Nephron (organoid): ENCODE measurements around the gene F11R.
"Not testable (repeated sequence)": the region's sequence is repeated elsewhere in the genome, so short reads cannot be mapped to it uniquely, and the experiment has no call there.

Experiments used
- H3K27ac Mint-ChIP-seq, 3 experiments: 2 replicates each; pipeline ENCODE4 v1.8.0; 2020; ENCODE audit warnings: mixed read lengths in 3 of 3, mild to moderate bottlenecking in 2 of 3, moderate library complexity in 1 of 3
- H3K27me3 Mint-ChIP-seq: 2 replicates; pipeline ENCODE4 v1.8.0; 2021; ENCODE audit warnings: low read depth, mild to moderate bottlenecking, moderate library complexity, mixed read lengths
- H3K36me3 Mint-ChIP-seq: 2 replicates; pipeline ENCODE4 v1.8.0; 2020; ENCODE audit warnings: low read depth, mixed read lengths
- H3K4me1 Mint-ChIP-seq: 2 replicates; pipeline ENCODE4 v1.8.0; 2020; ENCODE audit warnings: mixed read lengths
- H3K4me3 Mint-ChIP-seq, 3 experiments: 2 replicates each; pipeline ENCODE4 v1.8.0; 2020; ENCODE audit warnings: mild to moderate bottlenecking in 3 of 3, mixed read lengths in 3 of 3, moderate library complexity in 2 of 3
- H3K9me3 Mint-ChIP-seq: 2 replicates; pipeline ENCODE4 v1.8.0; 2020; ENCODE audit warnings: mixed read lengths
- TF ChIP-seq, protein P1 (sequence below), 3 experiments: fragments of 200-600 bp; sonication (generic); IDR thresholded peaks; one replicate each; pipeline ENCODE4 v1.5.0; 2021; ENCODE audit warnings: antibody characterized with exemption in 3 of 3; ENCODE audit not compliant: unreplicated experiment in 3 of 3

The F11R gene

DNA sequence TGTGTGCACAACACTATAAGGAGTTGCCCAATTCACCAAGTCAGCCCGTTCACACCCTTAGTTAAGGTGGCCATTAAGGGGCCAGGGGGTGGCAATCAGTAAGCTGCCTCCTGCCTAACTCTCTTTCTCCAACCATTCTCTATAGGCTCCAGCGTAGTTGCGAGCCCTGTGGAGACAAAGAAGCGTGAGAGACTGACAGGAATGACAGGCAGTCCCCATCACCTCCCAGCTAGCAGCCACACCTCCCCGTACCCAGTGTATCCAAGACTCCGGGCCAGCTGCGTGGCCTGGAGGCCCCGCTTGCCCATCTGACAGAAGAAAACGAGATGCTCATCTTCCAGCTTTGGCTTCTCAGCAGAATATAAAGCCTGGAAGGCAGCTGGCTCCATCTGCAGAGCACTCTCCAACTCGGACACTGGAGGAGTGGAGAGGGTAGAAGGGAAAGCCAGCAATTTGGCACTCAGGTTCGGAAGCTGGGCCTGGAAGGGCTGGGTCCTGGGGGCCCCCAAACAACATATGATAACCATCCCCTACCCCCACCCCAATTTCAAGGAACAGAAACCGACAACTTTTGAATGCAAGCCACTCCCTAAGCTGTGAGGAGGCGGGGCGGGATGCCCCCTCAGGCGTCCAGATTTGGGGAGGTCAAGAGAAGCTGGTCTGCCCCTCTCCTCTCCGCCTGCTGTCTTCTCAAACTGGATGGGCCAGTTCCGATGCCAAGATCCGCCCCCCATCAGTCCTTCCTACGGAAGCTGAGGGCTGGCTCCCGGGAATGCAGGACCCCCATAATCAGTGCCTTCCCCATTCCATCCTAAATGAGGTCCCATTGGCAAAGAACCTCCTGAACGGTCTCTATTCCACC, 16.9 kb upstream of the F11R start:
- peaks cover 19% of the 10 kb centered on the region for H3K4me1 Mint-ChIP-seq
- no peak overlapping the region for H3K27ac Mint-ChIP-seq
- no peaks in the 10 kb centered on the region for H3K9me3 Mint-ChIP-seq
- no peaks in the 10 kb centered on the region for H3K27me3 Mint-ChIP-seq
- TF ChIP-seq, protein P1, sequence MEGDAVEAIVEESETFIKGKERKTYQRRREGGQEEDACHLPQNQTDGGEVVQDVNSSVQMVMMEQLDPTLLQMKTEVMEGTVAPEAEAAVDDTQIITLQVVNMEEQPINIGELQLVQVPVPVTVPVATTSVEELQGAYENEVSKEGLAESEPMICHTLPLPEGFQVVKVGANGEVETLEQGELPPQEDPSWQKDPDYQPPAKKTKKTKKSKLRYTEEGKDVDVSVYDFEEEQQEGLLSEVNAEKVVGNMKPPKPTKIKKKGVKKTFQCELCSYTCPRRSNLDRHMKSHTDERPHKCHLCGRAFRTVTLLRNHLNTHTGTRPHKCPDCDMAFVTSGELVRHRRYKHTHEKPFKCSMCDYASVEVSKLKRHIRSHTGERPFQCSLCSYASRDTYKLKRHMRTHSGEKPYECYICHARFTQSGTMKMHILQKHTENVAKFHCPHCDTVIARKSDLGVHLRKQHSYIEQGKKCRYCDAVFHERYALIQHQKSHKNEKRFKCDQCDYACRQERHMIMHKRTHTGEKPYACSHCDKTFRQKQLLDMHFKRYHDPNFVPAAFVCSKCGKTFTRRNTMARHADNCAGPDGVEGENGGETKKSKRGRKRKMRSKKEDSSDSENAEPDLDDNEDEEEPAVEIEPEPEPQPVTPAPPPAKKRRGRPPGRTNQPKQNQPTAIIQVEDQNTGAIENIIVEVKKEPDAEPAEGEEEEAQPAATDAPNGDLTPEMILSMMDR (IDR thresholded peaks at IDR 0.05; ENCODE audit: unreplicated experiment in 3 of 3), result no peak
- peak overlapping the region; percentile 85 to 88 (median 86) for H3K4me3 Mint-ChIP-seq
- H3K36me3 Mint-ChIP-seq, result peaks cover 40% of the 10 kb centered on the region

DNA sequence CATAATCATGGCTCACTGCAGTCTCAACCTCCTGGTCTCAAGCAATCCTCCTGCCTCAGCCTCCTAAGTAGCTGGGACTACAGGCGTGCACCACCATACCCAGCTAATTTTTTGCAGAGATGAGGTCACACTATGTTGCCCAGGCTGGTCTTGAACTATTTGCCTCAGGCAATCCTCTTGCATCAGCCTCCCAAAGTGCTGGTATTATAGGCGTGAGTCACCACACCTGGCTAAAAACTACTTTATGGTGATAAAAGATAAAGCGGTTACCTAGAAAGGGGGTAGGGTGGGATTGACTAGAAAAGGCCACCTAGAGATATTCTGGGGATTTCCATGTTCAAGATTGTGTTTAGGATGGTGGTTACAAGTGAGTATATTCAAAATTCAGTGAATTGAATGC, 12.8 kb upstream of the F11R start:
- TF ChIP-seq, protein P1 (IDR thresholded peaks at IDR 0.05; ENCODE audit: unreplicated experiment in 3 of 3), result no peak
- Mint-ChIP-seq H3K27me3 (no peaks in the 10 kb centered on the region), H3K4me1 (peaks cover under 1% of the 10 kb centered on the region), H3K9me3 (peaks cover 2% of the 10 kb centered on the region), H3K36me3 (peaks cover 3% of the 10 kb centered on the region), H3K27ac (no peak overlapping the region), H3K4me3 (no peak overlapping the region)

DNA sequence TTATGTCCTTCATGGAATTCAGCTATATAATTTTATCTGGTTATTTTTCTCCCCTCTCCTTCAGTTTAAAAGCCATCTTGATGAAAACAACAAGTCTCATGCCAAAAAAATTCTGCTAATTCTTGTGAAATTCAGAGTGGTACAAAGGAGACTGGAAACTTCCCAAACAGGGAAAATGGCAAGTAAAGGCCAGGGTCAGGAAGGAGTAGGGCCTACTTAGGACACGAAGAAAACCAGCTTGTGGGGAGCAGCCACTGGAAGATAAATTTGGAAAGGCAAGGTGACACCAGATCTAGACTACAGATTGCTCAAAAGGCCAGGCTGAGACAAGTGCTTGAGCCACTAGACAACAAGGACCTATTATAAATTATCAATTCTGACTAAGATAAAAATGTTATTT, 11.5 kb upstream of the F11R start:
- Mint-ChIP-seq H3K4me3 (no peak overlapping the region), H3K9me3 (peaks cover 2% of the 10 kb centered on the region)
- TF ChIP-seq, protein P1 (IDR thresholded peaks at IDR 0.05; ENCODE audit: unreplicated experiment in 3 of 3), result no peak

DNA sequence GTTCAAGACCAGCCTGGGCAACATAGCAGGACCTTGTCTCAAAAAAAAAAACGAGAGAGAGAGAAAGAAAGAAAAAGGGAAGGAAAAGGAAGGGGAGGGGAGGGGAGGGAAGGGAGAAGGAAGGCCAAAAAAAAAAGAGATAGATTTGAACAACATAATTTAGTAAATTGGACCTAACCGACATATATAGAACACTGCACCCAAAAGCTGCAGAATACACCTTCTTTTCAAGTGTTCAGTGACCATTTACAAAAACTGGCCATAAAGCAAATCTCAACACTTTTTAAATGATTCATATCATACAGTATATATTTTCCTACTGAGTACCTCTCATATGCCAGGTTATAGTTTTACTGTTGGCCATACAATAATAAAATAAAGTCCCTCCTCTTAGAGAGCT, 10.9 kb upstream of the F11R start:
- Mint-ChIP-seq H3K4me1 (no peaks in the 10 kb centered on the region), H3K9me3 (peaks cover 2% of the 10 kb centered on the region), H3K36me3 (peaks cover 8% of the 10 kb centered on the region), H3K27me3 (no peaks in the 10 kb centered on the region), H3K4me3 (no peak overlapping the region), H3K27ac (no peak overlapping the region)
- TF ChIP-seq, protein P1 (IDR thresholded peaks at IDR 0.05; ENCODE audit: unreplicated experiment in 3 of 3), result no peak

More for the DNA sequence above, 11.5 kb upstream of the F11R start:
- Mint-ChIP-seq H3K27ac (no peak overlapping the region), H3K27me3 (no peaks in the 10 kb centered on the region), H3K36me3 (peaks cover 3% of the 10 kb centered on the region), H3K4me1 (no peaks in the 10 kb centered on the region)

DNA sequence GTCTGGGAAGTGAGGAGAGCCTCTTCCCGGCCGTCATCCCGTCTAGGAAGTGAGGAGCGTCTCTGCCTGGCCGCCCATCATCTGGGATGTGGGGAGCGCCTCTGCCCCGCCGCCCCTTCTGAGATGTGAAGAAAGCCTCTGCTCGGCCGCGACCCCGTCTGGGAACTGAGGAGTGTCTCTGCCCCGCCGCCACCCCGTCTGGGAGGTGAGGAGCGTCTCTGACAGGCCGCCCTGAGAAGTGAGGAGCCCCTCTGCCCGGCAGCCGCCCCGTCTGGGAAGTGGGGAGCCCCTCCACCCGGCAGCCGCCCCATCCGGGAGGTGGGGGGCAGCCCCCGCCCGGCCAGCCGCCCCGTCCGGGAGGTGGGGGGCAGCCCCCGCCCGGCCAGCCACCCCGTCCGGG, 8.5 kb upstream of the F11R start:
- not testable (repeated sequence) for H3K4me1 Mint-ChIP-seq, H3K27ac Mint-ChIP-seq, H3K27me3 Mint-ChIP-seq, H3K4me3 Mint-ChIP-seq, H3K36me3 Mint-ChIP-seq, H3K9me3 Mint-ChIP-seq

DNA sequence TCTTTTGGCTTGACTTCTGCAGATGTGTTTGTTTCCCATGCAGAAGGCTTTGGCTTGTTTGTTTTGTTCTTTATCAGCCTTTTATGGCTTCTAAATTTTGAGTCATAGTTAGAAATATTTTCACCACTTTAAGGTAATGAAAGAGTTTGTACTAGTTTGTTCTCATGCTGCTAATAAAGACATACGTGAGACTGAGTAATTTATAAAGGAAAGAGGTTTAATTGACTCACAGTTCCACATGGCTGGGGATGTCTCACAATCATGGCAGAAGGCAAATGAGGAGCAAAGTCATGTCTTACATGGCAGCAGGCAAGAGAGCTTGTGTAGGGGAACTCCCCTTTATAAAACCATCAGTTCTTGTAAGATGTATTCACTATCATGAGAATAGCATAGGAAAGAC, 6.0 kb upstream of the F11R start:
- not testable (repeated sequence) for H3K4me3 Mint-ChIP-seq, H3K9me3 Mint-ChIP-seq, H3K4me1 Mint-ChIP-seq, H3K27ac Mint-ChIP-seq, H3K36me3 Mint-ChIP-seq
- peaks cover 12% of the 10 kb centered on the region for H3K27me3 Mint-ChIP-seq

DNA sequence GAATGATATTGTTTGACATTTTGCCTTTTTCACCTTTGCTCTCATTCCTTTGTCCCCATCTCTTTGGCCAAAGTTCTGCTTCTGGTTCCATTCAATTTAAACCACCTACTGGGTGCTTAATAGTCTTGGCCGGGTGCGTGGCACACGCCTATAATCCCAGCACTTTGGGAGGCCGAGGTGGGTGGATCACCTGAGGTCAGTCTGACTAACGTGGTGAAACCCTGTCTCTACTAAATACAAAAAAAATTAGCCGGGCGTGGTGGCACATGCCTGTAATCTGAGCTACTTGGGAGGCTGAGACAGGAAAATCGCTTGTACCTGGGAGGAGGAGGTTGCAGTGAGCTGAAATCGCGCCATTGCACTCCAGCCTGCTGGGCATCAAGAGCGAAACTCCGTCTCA, 1.5 kb upstream of the F11R start:
- Mint-ChIP-seq H3K4me3 (peak overlapping the region; percentile 44 to 63 (median 53)), H3K27ac (peak overlapping the region in 1 of 3 experiments; percentile 94), H3K27me3 (peaks cover 53% of the 10 kb centered on the region), H3K4me1 (peaks cover 15% of the 10 kb centered on the region)
- H3K9me3 Mint-ChIP-seq, H3K36me3 Mint-ChIP-seq: not testable (repeated sequence)
